Measurements from ENCODE around the gene NAA38.

The NAA38 gene

GRCh38 chr17:7850701-7851437 is 6.5 kb downstream of the NAA38 start:
- H3K36me3 ChIP-seq (replicated peaks; ENCODE audit: insufficient read depth, low read length): no peaks in the 10 kb centered on the region
- peaks cover 12% of the 10 kb centered on the region for H3K4me1 ChIP-seq (ENCODE audit: low read length)
- no peaks in the 10 kb centered on the region for H3K9me2 ChIP-seq (replicated peaks; ENCODE audit: insufficient read depth, low read length)
- no peaks in the 10 kb centered on the region for H4K20me1 ChIP-seq (ENCODE audit: insufficient read depth, low read length)
- TF ChIP-seq EZH2 (optimal IDR thresholded peaks at IDR 0.05; ENCODE audit: low read depth, low read length) (no peak), EZH2phosphoT487 (IDR thresholded peaks at IDR 0.05; ENCODE audit: low read length) (no peak), CTCF (IDR thresholded peaks at IDR 0.05; ENCODE audit: low read length) (no peak)
- H3K9ac ChIP-seq (ENCODE audit: low read length): peak overlapping the region; percentile 45
- H3K79me2 ChIP-seq (ENCODE audit: low read length): peaks cover 9% of the 10 kb centered on the region
- DNase-seq: no peak
- peak overlapping the region; percentile 64 for H3K4me3 ChIP-seq (ENCODE audit: low read length)
- H3F3A ChIP-seq (ENCODE audit: insufficient read depth, low read length): no peaks in the 10 kb centered on the region
- H3K4me2 ChIP-seq (ENCODE audit: low read depth, low read length): peak overlapping the region; percentile 80
- peak overlapping the region; percentile 55; the same call in 1 of the 2 replicates for H2AFZ ChIP-seq (ENCODE audit: low read length)
- H3K27me3 ChIP-seq (replicated peaks; ENCODE audit: insufficient read depth, low read length): no peaks in the 10 kb centered on the region
- H3K27ac ChIP-seq (ENCODE audit: low read length): no peak overlapping the region
- no peaks in the 10 kb centered on the region for H3K9me3 ChIP-seq (replicated peaks; ENCODE audit: insufficient read depth, low read length)

GRCh38 chr17:7849751-7850504 is 7.4 kb downstream of the NAA38 start:
- Histone ChIP-seq H3K4me1 (ENCODE audit: low read length) (peaks cover 11% of the 10 kb centered on the region), H3K9me3 (replicated peaks; ENCODE audit: insufficient read depth, low read length) (no peaks in the 10 kb centered on the region), H3F3A (ENCODE audit: insufficient read depth, low read length) (no peaks in the 10 kb centered on the region; the same call in 1 of the 2 replicates), H3K4me2 (ENCODE audit: low read depth, low read length) (no peak overlapping the region), H3K9me2 (replicated peaks; ENCODE audit: insufficient read depth, low read length) (no peaks in the 10 kb centered on the region), H3K9ac (ENCODE audit: low read length) (no peak overlapping the region), H3K36me3 (replicated peaks; ENCODE audit: insufficient read depth, low read length) (no peaks in the 10 kb centered on the region), H3K27me3 (replicated peaks; ENCODE audit: insufficient read depth, low read length) (no peaks in the 10 kb centered on the region), H2AFZ (ENCODE audit: low read length) (no peak overlapping the region), H4K20me1 (ENCODE audit: insufficient read depth, low read length) (no peaks in the 10 kb centered on the region), H3K4me3 (ENCODE audit: low read length) (no peak overlapping the region), H3K79me2 (ENCODE audit: low read length) (peaks cover 7% of the 10 kb centered on the region), H3K27ac (ENCODE audit: low read length) (no peak overlapping the region)
- no peak for TF ChIP-seq EZH2 (optimal IDR thresholded peaks at IDR 0.05; ENCODE audit: low read depth, low read length)
- no peak for TF ChIP-seq CTCF (IDR thresholded peaks at IDR 0.05; ENCODE audit: low read length)
- TF ChIP-seq EZH2phosphoT487 (IDR thresholded peaks at IDR 0.05; ENCODE audit: low read length): no peak
- no peak for DNase-seq

- DNase-seq: no peak
- Histone ChIP-seq H3K27me3 (replicated peaks; ENCODE audit: insufficient read depth, low read length) (no peaks in the 10 kb centered on the region), H4K20me1 (ENCODE audit: insufficient read depth, low read length) (no peaks in the 10 kb centered on the region), H2AFZ (ENCODE audit: low read length) (no peak overlapping the region), H3K9me3 (replicated peaks; ENCODE audit: insufficient read depth, low read length) (no peaks in the 10 kb centered on the region), H3K4me1 (ENCODE audit: low read length) (peaks cover 11% of the 10 kb centered on the region), H3K27ac (ENCODE audit: low read length) (no peak overlapping the region), H3F3A (ENCODE audit: insufficient read depth, low read length) (peaks cover 3% of the 10 kb centered on the region; the same call in 1 of the 2 replicates), H3K79me2 (ENCODE audit: low read length) (peaks cover 8% of the 10 kb centered on the region), H3K36me3 (replicated peaks; ENCODE audit: insufficient read depth, low read length) (no peaks in the 10 kb centered on the region), H3K4me2 (ENCODE audit: low read depth, low read length) (no peak overlapping the region), H3K4me3 (ENCODE audit: low read length) (no peak overlapping the region), H3K9ac (ENCODE audit: low read length) (no peak overlapping the region), H3K9me2 (replicated peaks; ENCODE audit: insufficient read depth, low read length) (no peaks in the 10 kb centered on the region)
- TF ChIP-seq CTCF (IDR thresholded peaks at IDR 0.05; ENCODE audit: low read length) (no peak), EZH2 (optimal IDR thresholded peaks at IDR 0.05; ENCODE audit: low read depth, low read length) (no peak), EZH2phosphoT487 (IDR thresholded peaks at IDR 0.05; ENCODE audit: low read length) (no peak)
Measured at GRCh38 chr17:7849130-7849750, 8.1 kb downstream of the NAA38 start.
